ENCODE results near the gene SCAMP2.

- TF ChIP-seq RARB (CRISPR knock-in tag; IDR thresholded peaks at IDR 0.05) (no peak), PATZ1 (CRISPR knock-in tag; IDR thresholded peaks at IDR 0.05; ENCODE audit: borderline replicate concordance) (no peak), ZC3H10 (CRISPR knock-in tag; IDR thresholded peaks at IDR 0.05) (0 out of 2 replicates have a peak, but pooled peaks have one; percentile 29), PPARA (CRISPR knock-in tag; IDR thresholded peaks at IDR 0.05; ENCODE audit: borderline replicate concordance) (no peak), ZFP3 (CRISPR knock-in tag; IDR thresholded peaks at IDR 0.05) (0 out of 2 replicates have a peak, but pooled peaks have one; percentile 42)
These were observed 30.4 kb downstream of the SCAMP2 start, which contains the start of gene ULK3 for GRCh38 chr15:74842581-74843444.

All from SK-N-SH treated with all-trans-retinoic acid at 6 μM for 48 hours (cell line).